NCI-H1417 (cell line): Measurements from ENCODE around the gene UTF1.
"Not testable (repeated sequence)": the region's sequence is repeated elsewhere in the genome, so short reads cannot be mapped to it uniquely, and the experiment has no call there.

ENCODE experiments used
- DNase-seq, 3 experiments: peaks; one replicate each; lab custom pipeline; 2025; lab: John Stamatoyannopoulos, UW

The UTF1 gene

DNA sequence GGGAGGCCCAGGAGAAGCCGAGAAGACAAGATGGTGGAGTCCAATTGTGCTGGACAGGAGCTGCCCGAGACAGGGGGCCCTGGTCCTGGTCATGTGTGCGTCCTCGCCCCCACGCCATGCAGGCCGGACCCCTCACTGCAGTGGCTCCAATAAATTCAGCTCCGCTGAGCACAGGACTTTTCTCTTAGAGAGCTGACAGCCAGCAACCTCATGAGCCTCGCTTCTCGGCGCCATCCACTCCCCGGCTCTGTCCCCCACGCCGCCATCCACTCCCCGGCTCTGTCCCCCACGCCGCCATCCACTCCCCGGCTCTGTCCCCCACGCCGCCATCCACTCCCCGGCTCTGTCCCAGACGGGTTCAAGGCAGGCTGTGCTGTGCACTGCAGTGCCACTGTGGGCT is 2.8 kb upstream of the UTF1 start:
- DNase-seq: no peak

DNA sequence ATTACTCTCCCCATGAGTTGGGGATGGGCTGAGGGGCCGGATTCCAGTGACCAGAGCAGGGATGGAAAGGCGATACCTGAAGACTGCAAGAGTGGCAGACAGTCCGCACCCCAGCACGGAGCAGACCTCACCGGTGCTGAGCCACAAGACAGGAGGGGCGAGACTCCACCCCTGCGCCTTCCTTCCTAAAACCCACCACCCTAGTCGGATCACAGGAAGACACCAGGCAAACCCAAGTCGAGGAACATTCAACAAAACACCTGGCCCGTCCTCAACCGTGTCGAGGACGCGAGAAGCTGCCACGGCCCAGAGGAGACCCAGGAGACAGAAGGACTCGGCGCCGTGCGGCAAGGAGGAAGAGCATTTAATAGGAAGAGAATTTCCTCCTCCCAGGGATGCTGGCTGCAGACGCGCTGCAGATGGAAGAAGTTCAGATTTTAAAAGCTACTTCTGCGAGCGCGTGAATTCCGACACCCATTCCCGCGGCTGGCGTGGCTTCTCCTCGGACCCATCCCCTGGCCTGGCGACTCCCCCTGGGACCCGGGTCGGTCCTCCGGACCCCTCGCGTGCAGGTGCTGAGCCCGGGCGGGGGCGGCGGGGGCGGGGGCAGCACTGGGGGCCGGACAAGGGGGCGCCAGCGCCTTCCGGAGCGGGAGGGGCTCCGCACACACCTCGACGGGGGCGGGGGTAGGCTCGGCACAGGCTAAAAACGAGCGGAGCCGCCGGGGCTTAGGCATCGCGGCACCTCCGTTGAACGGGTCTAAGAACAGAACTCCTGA is 563 bp upstream of the UTF1 start:
- DNase-seq: no peak

DNA sequence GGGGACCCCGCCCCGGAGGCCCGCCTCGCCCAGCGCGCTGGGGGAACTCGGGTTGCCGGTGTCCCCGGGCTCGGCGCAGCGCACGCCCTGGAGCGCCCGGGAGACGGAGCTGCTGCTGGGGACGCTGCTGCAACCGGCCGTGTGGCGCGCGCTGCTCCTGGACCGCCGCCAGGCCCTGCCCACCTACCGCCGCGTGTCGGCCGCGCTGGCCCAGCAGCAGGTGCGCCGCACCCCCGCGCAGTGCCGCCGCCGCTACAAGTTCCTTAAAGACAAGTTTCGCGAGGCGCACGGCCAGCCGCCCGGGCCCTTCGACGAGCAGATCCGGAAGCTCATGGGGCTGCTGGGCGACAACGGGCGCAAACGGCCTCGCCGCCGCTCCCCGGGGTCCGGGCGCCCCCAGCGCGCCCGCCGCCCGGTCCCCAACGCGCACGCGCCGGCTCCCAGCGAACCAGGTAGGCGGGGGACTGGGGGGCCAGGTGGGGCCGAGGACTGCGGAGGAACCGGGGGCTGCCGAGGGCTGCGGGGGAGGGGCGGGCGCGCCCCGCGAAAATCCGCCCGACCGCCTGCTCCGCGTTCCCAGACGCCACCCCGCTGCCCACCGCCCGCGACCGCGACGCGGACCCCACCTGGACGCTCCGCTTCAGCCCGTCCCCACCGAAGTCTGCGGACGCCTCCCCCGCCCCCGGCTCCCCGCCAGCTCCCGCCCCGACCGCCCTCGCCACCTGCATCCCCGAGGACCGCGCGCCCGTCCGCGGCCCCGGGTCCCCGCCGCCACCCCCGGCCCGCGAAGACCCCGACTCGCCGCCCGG is 574 bp downstream of the UTF1 start:
- peak in 1 of 3 experiments; percentile 6 for DNase-seq

DNA sequence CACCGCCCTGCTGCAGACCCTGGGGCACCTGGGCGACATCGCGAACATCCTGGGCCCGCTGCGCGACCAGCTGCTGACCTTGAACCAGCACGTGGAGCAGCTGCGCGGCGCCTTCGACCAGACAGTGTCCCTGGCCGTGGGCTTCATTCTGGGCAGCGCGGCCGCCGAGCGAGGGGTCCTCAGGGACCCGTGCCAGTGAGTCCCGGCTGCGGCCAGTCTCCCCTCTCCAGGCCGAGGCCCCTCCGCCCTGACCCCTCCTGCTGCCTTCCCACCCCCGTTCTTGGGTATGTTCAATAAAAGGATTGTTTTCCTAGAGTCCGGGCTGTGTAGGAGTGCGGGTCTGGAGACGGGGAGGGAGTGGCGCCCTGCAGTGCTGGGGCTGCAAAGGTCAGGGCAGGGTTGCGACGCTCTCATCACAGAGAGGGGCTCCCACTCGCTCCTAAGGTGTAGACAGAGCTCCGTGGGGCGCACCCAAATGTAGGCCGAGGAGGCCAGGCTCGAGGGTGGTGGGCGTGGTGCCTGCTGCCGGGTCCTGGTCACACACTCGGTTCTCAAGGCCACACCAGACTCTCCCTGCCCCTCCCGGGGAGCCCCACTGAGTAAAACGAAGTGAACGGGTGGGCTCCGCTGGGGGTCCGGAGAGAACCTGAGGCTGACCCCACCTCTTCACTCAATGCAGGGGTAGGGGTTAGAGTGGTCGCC is 1.4 kb downstream of the UTF1 start:
- DNase-seq: no peak

DNA sequence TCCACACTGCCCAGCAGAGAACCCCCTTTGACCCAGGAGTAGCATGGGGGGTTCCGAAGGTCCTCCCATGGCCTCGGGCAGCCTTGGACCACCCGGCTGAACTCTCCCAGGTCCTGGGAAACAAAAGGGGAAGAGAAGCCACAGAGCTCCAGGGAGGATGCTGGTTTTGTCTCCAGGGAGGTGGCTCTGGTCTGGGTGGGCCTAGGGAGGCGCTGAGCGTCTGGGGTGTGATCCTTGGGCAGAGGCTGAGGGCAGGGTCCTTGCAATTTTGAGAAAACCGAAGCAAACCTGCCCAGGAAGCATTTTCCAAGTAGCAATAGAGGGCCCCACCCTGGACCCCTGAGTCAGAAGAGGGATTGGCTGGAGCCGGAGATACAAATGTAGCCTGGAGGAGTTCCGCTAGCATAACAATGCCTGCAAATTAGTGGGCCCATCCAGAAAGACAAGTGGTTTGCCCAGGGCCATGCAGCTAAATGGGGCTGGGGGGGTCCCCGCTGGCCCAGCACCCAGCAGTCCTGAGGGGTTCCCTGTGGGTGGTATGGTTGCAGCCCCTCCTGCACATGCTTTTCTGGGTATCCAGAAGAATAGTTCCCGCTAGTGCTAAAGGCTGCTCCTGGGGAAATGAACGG is 2.0 kb downstream of the UTF1 start:
- DNase-seq: no peak

DNA sequence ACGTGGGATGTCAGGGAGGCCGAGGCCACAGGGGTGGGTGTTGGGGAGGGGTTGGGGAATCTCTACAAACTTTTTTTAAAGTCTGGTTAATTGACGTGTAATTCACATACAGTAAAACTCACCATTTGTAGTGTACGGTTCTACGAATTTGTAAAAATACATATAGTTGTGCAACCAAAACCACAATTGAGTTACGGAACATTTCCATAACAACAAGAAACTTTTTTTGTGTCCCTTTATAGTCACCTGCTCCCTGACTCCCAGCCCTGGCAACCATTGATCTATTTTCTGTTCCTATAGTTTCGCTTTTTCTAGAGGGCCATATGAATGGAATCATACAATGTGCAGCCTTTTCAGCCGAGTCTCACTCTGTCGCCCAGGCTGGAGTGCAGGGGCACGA is 4.8 kb downstream of the UTF1 start:
- DNase-seq: not testable (repeated sequence)

DNA sequence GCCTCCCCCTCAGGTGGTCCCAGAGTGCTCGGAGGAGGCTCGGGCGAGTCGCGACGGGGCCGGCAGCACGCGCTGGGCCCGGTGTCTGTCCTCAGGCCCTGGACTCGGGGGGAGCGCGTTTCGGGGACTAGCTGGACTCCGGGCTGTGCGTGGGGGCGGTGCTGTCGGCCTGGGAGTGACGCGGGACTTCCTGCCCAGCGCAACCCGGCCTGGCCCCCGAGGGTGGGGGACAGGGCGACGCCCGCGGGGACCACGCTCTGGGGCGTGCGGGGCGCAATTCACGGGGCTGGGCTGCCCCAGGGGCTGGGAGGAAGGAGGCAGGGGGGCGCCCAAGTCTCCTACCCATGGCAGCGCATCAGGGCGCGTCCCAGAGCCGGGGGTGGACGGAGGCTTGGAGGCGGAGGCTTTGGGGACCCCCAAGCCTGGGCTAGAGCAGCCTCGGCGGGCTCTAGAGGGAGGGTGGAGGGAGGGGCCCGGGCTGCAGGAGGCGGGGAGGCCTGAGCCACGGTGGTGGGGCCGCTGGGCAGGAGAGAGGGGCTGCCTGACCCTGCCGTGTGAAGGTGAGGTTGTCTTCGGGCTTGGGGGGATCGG is 5.3 kb downstream of the UTF1 start:
- DNase-seq: no peak

DNA sequence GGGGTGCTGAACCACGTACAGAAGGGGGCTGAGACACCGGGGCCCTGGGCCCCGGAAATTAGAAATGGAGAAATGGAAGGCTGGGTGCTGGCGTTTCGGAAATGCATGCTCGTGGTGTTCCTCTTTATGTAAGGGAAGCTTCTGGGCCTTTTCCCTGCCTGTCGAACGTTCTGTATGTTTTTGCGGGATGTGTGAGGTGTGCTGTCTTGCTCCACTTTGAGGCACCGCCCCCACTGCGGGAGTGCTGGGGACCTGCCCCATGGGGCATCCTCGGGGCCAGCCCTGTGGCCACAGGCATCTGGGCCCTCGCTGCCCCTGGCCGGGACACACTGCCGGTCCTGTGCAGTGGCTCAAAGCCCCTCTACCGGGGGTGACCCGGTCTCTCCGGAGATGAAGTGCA is 5.9 kb downstream of the UTF1 start:
- DNase-seq: no peak

DNA sequence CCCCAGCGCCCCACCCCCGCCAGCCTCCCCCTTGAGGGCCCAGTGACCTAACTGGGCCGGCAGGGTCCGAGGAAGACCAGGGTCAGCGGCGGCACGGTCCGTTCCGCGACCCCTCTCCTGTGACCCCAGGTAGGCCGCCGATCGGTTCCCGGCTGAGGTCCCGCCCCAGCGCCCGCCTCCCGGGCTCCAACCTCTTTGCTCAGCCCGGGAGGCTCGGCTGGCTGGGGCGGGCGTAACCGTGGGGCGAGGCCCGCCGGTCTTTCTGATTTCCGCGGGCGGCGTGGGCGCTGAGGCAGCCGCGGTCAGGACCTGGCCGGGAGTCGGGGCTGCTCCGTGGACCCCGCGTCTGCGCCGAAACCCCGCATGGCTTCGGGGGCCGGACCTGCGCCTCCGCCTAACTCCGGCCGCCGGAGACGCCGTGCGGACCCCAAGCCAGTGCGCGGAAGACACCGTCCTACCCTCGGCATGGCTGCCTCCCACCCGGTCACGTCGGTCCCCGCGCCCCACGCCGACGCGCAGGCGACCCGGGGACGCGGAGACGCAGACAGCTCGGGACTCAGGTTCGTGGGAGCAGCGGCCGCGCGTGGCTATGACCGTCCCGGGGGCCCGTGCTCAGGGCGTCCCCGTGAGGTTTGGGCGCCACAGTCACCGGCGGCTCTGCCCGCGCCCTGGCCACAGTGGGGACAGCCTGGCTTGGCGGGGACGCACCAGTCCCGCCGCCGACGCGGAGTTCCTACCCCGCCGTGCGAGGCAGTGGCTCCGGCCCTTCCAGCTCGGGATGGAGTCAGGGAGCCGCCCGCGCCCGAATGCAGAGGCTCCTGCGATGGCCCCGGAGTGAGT is 6.6 kb downstream of the UTF1 start:
- no peak for DNase-seq

DNA sequence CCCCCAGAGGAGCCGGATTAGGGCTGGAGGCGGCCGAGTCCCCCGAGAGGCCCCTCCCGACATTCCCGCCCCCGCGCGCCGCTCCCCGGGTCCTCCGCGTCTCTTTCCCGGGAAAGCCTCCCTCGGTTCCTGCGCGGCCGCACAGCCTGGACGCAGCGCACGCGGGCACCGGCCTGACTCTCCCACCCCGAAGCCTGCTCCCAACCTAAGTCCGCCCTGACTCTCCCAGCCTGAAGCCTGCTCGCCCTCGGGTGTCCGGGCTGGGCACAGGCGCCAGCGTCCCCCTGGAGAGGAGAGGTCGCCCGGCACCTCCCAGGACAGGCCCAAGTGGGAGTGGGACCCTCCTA is 7.2 kb downstream of the UTF1 start:
- no peak for DNase-seq

DNA sequence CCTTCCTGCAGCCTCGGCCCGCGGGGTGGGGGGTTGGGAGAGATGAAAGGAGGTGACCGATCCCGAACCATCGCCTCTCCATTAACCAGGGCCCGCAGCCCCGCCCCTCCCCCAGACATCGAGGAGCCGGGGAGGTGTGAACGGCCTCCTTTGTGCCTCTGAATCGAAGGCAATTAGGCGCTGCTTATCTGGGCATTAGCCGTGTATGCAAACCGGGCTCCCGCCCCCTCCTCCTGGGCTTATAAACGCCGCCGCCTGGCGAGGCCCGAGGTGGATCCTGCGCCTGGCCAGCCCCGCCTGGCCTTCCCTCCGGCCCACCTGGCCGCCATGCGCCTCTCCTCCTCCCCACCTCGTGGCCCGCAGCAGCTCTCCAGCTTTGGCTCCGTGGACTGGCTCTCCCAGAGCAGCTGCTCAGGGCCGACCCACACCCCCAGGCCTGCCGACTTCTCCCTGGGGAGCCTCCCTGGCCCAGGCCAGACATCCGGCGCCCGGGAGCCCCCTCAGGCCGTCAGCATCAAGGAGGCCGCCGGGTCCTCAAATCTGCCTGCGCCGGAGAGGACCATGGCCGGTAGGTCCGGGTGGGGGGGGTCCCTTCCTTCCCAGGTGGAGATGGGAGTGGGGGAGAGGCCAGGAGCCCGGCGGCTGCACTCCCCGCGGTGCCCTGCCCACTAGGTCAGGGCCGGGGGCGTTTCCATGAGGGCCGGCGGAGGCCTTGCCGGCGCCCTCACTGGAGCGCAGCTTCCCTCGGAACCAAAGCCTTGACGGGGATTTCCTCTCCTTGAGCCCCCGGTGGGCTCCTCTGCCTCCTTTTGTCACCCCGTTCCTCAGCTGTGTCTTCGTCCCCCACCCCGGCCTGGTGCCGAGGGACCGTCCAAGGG is 7.8 kb downstream of the UTF1 start, which contains the start of gene VENTX:
TSS of gene VENTX (plus strand) at position 268 of the 878 bp plus-strand sequence. CDS start at position 328, 60 bp downstream.
- DNase-seq: peak in 1 of 3 experiments; percentile 36

DNA sequence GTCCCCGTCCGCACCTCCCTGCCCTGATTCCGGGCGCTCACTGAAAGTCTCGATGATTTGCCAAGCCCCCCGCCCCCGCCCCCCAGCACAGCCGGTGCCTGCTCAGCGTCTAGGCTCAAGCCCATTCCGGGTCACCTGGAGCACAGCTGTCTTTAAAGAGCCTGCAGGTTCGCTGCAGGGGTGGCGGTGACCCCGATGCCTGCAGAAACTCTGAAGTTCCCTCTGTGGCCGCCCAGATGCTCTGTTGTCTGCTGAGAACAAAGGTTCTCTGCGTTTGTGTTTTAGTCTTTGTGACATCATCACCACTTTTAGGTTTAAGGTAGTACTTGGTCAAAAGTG is 8.4 kb downstream of the UTF1 start:
- no peak for DNase-seq

DNA sequence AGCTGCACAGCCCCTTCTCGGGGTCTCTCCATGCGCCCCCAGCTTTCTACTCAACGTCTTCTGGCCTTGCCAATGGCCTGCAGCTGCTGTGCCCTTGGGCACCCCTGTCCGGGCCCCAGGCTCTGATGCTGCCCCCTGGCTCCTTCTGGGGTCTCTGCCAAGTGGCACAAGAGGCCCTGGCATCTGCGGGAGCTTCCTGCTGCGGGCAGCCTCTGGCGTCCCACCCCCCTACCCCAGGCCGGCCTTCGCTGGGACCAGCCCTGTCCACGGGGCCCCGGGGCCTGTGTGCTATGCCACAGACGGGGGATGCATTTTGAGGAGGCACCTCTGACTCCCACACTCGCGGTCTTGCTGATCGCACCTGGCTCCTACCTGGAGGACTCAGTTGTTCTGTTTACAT is 10.0 kb downstream of the UTF1 start:
- DNase-seq: no peak

DNA sequence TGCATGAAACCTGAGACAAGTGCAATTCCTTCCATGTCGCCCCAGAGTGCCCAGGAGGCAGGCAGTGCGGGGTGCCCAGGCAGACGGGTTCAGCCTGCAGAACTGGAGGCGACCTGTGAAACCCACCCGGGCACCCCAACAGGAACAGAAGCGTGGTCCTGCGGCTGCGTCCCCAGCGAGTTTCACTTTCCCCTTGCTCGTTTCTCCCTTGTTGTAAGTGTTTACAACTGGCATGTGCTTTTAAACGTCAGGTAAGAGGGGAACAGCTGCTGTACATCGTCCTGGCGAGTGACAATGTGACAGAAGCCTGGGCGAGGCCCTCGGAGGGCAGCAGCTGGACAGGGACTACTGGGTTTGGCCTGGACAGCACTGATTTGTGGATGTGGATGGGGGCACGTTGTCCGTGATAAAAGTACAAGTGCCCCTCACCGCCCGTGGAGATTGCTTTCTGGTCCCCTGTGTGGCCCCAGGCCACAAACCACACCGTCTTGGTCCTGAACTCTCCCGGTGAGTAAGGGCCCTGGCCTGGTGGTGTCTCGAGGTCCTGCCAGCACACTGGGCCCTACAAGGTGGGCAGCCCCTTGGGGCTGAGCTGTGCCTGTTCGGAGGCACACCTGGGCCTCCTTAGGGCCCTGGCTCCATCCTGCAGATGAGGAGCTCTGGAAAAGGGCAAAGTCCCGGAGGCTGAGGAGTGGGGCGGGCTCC is 11.6 kb downstream of the UTF1 start:
- DNase-seq: peak in 2 of 3 experiments; percentile 6 to 24

DNA sequence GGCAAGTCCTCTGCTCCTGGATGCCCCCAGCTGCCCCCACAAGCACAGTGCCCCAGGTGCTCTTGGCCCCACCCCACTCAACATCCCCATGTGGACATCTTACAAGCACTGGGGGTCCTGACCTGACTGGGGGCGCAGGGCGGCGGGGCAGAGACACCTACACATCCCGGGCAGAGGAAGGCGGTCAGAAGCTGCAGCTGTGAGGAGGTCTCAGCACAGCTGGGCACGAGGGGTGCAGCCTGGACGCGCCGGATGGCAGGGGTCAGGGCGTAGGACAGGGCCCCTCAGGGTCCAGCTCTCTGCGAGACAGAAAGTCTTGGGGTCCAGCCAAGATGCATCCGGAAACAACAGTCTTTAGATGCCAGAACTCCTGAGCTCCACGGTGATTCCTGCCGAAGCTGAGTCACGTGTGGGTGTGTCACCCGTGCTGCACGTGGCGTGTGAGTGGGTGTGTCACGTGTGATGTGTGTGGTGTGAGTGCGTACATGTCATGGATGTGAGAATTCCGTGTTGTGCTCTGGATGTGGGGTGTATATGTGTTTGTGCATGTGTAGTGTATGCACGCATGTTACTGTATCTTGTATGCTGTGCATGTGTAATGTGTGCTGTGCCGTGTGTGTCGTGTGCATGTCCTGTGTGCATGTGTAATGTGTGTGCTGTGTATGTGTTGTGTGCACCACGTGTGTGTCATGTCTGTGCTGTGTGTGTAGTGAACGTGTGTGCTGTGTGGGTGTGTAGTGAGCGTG is 12.8 kb downstream of the UTF1 start:
- DNase-seq: no peak

DNA sequence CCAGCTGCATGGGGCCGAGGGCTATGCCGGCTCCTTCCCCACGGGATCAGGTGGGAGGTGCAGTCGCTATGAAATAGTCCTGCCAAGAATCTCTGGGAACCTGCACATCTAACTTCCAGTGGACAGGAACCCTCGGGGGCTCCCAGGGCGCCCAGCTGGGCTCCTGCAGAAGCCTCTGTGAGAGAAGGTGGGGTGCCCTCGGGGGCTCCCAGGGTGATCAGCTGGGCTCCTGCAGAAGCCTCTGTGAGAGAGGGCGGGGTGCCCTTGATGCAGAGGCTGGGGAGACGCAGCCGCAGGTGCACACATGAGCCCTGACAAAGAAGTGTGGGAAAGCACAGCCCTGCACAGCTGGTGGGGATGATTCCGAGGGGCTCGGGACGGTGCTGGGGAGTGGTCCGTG is 13.6 kb downstream of the UTF1 start:
- DNase-seq: peak in 1 of 3 experiments; percentile 3

DNA sequence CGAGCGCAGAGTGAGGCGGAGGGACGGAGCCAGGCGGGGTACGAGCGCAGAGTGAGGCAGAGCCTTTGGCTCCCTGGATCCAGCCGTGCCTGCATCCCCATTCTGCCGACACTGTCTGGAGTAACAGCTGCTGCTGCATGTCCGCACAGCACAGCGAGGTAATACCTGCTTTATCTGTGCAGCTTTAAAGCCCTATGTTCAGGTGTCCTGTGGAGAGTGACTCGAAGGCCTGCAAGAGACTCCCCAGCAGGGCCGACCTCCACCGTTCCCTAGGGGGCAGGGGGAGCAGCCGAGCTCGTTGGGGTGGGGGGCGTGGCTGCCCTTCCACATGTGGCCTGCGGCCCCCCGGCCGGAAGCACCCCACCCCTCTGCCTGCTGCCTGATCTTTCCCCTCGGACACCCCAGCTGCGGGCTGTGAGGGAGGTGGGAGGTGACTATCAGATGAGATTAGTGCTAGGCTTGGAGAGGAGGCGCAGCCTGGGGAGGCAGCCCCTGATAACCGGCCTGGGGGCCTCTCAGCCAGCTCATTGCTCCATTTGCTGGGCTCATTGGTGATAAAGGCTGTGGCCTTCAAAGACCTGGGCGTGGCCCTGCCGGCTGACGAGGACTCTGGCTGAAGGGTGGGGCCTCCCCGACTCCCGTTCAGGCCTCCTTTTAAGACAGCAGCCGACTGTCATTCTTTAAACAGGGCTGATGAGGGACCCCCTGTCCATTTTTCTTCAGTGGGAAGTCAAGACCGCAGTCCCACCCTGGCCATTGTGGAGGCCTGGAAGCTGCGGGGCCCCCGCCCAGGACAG is 15.6 kb downstream of the UTF1 start:
- no peak for DNase-seq

DNA sequence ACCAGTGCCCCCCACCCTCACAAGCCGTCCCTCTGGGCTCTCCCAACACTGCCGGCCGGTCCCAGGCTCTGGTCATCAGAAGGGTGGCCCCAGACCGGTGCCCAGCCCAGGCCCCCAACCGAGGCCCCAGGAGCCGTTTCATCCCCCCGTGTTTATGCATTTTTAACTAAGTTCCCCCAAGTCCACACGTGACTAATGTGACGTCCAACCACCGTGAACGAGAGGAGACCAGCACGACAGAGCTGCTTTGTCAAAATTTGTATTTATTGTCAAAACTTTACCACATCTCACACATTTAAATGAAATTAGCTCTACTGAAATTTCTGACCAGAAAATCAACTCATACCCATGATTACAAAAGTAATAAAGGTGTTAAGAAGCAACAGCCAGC is 16.2 kb downstream of the UTF1 start:
- DNase-seq: no peak
